NT2/D1 (cell line): Measurements from ENCODE around the gene MOB3B.

Source experiments
- SUZ12 ChIP-seq: IDR thresholded peaks from 2 replicates; pipeline ENCODE4 v1.6.1; 2011; ENCODE audit not compliant: insufficient read length, insufficient read depth; ENCODE audit errors: extremely low read depth
- YY1 ChIP-seq: IDR thresholded peaks from 2 replicates; pipeline ENCODE4 v1.6.1; 2011; ENCODE audit not compliant: insufficient read length, insufficient read depth
- ZNF274 ChIP-seq: IDR thresholded peaks from 2 replicates; pipeline ENCODE4 v1.6.1; 2011; ENCODE audit warnings: mild to moderate bottlenecking, low read depth, low read length

DNA sequence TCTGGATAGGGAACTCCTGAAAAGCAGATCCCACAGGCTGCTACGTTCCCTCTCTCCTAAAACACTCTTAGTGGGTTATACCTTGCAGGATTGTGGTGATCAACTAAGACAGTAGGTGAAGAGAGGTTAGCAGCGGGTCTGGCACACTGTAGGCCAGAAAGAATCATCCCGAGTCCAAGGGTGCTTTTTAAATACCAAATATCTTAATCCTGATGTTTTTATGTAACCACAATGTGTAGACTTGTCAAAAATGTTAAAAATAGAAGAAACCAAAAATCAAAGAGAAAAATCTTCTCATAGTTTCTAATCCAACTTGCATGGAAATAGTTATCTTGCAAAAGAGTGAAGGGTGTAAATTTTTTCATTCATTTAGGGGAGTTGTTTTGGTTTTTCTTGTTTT is 57.8 kb downstream of the MOB3B start:
- no peak for TF ChIP-seq YY1
- no peak for TF ChIP-seq ZNF274
- TF ChIP-seq SUZ12: no peak
